ENCODE results near the gene PRKRA. TPM values are rescaled to one million over a fixed set of nuclear protein-coding genes. Genes with fewer than 3 reads are reported as not detected.

Gene PRKRA
- total and polyA plus RNA-seq, 7 experiments from 2014 or later = 40.8 to 113 (median 59.4) TPM

GRCh38 chr2:178395295-178395694 is 55.7 kb downstream of the PRKRA start:
- no peak overlapping the region for H3K4me3 ChIP-seq (ENCODE audit: low read length)
- Mint-ChIP-seq H3K36me3 (no peaks in the 10 kb centered on the region), H3K9me3 (no peaks in the 10 kb centered on the region), H3K4me1 (peaks cover 0 to 6% (median 0%) of the 10 kb centered on the region in 7 donors), H3K27ac (no peak overlapping the region), H3K4me3 (no peak overlapping the region), H3K27me3 (peaks cover 0 to 25% (median 0%) of the 10 kb centered on the region in 5 donors)
- ChIA-PET CTCF (interaction anchor here (0.6 to 4.8 kb wide), 5 partner anchors 9 to 1100 kb away, joined by 3 to 37 read pairs (median 4); no protein-coding TSS in a partner anchor), POLR2A (interaction anchor here (0.6 kb wide), 1 partner anchor 100 kb away, joined by 3 read pairs; no protein-coding TSS in a partner anchor)
- H3K36me3 ChIP-seq (ENCODE audit: control insufficient read depth in 2 of 3, insufficient read depth in 3 of 3, low read length in 3 of 3) = no peaks in the 10 kb centered on the region
- no peak for DNase-seq
- H3K9me3 ChIP-seq (ENCODE audit: control insufficient read depth in 2 of 3, low read length in 3 of 3) = no peaks in the 10 kb centered on the region
- H3K27me3 ChIP-seq (ENCODE audit: control insufficient read depth in 2 of 2, insufficient read depth in 2 of 2, low read length in 2 of 2) = no peaks in the 10 kb centered on the region
- ATAC-seq = no peak
- H3K27ac ChIP-seq (ENCODE audit: low read depth, low read length) = no peak overlapping the region
- intact Hi-C loops (cut with micrococcal nuclease) = loop anchor here (5.0 kb wide), 3 partner anchors 127 to 1357 kb away; partner anchors contain the start of gene RBM45 (in 1 of the 2)
- H3K4me1 ChIP-seq (ENCODE audit: control insufficient read depth in 2 of 2, insufficient read depth in 2 of 2, low read length in 2 of 2) = no peaks in the 10 kb centered on the region

- H3K27ac Mint-ChIP-seq = no peak overlapping the region
- H3K36me3 Mint-ChIP-seq = no peaks in the 10 kb centered on the region
- intact Hi-C loops (cut with micrococcal nuclease) = loop anchor here (5.0 kb wide), 3 partner anchors 127 to 1357 kb away; partner anchors contain the start of gene RBM45 (in 1 of the 2)
- DNase-seq (no peak), ATAC-seq (no peak)
- no peaks in the 10 kb centered on the region for H3K36me3 ChIP-seq (ENCODE audit: control insufficient read depth in 2 of 3, insufficient read depth in 3 of 3, low read length in 3 of 3)
- H3K9me3 Mint-ChIP-seq = no peaks in the 10 kb centered on the region
- H3K4me1 Mint-ChIP-seq = peaks cover 0 to 6% (median 0%) of the 10 kb centered on the region in 7 donors
- ChIA-PET CTCF (interaction anchor here (0.8 to 4.8 kb wide), 6 partner anchors 10 to 24 kb away, joined by 3 to 37 read pairs (median 4); no protein-coding TSS in a partner anchor), POLR2A (no interaction called here)
- peaks cover 0 to 25% (median 0%) of the 10 kb centered on the region in 5 donors for H3K27me3 Mint-ChIP-seq
- no peak overlapping the region for H3K4me3 ChIP-seq (ENCODE audit: low read length)
- H3K27ac ChIP-seq (ENCODE audit: low read depth, low read length) = no peak overlapping the region
- no peaks in the 10 kb centered on the region for H3K4me1 ChIP-seq (ENCODE audit: control insufficient read depth in 2 of 2, insufficient read depth in 2 of 2, low read length in 2 of 2)
- H3K4me3 Mint-ChIP-seq = no peak overlapping the region
- H3K27me3 ChIP-seq (ENCODE audit: control insufficient read depth in 2 of 2, insufficient read depth in 2 of 2, low read length in 2 of 2) = no peaks in the 10 kb centered on the region
- no peaks in the 10 kb centered on the region for H3K9me3 ChIP-seq (ENCODE audit: control insufficient read depth in 2 of 3, low read length in 3 of 3)
Measured at GRCh38 chr2:178394859-178395258, 56.1 kb downstream of the PRKRA start.

- Histone ChIP-seq H3K27me3 (ENCODE audit: control insufficient read depth in 2 of 2, insufficient read depth in 2 of 2, low read length in 2 of 2) (no peaks in the 10 kb centered on the region), H3K4me1 (ENCODE audit: control insufficient read depth in 2 of 2, insufficient read depth in 2 of 2, low read length in 2 of 2) (no peaks in the 10 kb centered on the region), H3K27ac (ENCODE audit: low read depth, low read length) (no peak overlapping the region), H3K36me3 (ENCODE audit: control insufficient read depth in 2 of 3, insufficient read depth in 3 of 3, low read length in 3 of 3) (no peaks in the 10 kb centered on the region), H3K4me3 (ENCODE audit: low read length) (no peak overlapping the region), H3K9me3 (ENCODE audit: control insufficient read depth in 2 of 3, low read length in 3 of 3) (no peaks in the 10 kb centered on the region)
- H3K4me3 Mint-ChIP-seq = no peak overlapping the region
- peaks cover 0 to 25% (median 0%) of the 10 kb centered on the region in 5 donors for H3K27me3 Mint-ChIP-seq
- peaks cover 0 to 5% (median 2%) of the 10 kb centered on the region in 7 donors for H3K4me1 Mint-ChIP-seq
- DNase-seq = no peak
- ChIA-PET CTCF (interaction anchor here (1.1 kb wide), 1 partner anchor 23 kb away, joined by 3 read pairs; no protein-coding TSS in a partner anchor), POLR2A (no interaction called here)
- intact Hi-C loops (cut with micrococcal nuclease) = no loop called here
- peaks cover 0 to 2% (median 0%) of the 10 kb centered on the region in 5 donors for H3K36me3 Mint-ChIP-seq
- no peak overlapping the region for H3K27ac Mint-ChIP-seq
- ATAC-seq = no peak
- no peaks in the 10 kb centered on the region for H3K9me3 Mint-ChIP-seq
Measured at GRCh38 chr2:178392215-178392614, 58.8 kb downstream of the PRKRA start.

GRCh38 chr2:178391701-178392100 is 59.3 kb downstream of the PRKRA start:
- ChIA-PET CTCF (no interaction called here), POLR2A (no interaction called here)

GRCh38 chr2:178388287-178388686 is 62.7 kb downstream of the PRKRA start:
- Mint-ChIP-seq H3K36me3 (peaks cover 0 to 6% (median 0%) of the 10 kb centered on the region in 5 donors), H3K9me3 (no peaks in the 10 kb centered on the region), H3K4me3 (no peak overlapping the region), H3K4me1 (peaks cover 0 to 8% (median 4%) of the 10 kb centered on the region in 7 donors), H3K27ac (peak overlapping the region in 1 of 9 donors; percentile 67), H3K27me3 (peaks cover 0 to 11% (median 0%) of the 10 kb centered on the region in 5 donors)
- Histone ChIP-seq H3K27me3 (ENCODE audit: control insufficient read depth in 2 of 2, insufficient read depth in 2 of 2, low read length in 2 of 2) (no peaks in the 10 kb centered on the region), H3K27ac (ENCODE audit: low read depth, low read length) (no peak overlapping the region), H3K9me3 (ENCODE audit: control insufficient read depth in 2 of 3, low read length in 3 of 3) (no peaks in the 10 kb centered on the region), H3K36me3 (ENCODE audit: control insufficient read depth in 2 of 3, insufficient read depth in 3 of 3, low read length in 3 of 3) (no peaks in the 10 kb centered on the region), H3K4me3 (ENCODE audit: low read length) (no peak overlapping the region), H3K4me1 (ENCODE audit: control insufficient read depth in 2 of 2, insufficient read depth in 2 of 2, low read length in 2 of 2) (no peaks in the 10 kb centered on the region)
- intact Hi-C loops (cut with micrococcal nuclease) = no loop called here
- no peak for ATAC-seq
- POLR2A ChIA-PET = no interaction called here
- no peak for DNase-seq
- CTCF ChIA-PET = no interaction called here

More at GRCh38 chr2:178391701-178392100, 59.3 kb downstream of the PRKRA start:
- Histone ChIP-seq H3K9me3 (ENCODE audit: control insufficient read depth in 2 of 3, low read length in 3 of 3) (no peaks in the 10 kb centered on the region), H3K27me3 (ENCODE audit: control insufficient read depth in 2 of 2, insufficient read depth in 2 of 2, low read length in 2 of 2) (no peaks in the 10 kb centered on the region), H3K4me1 (ENCODE audit: control insufficient read depth in 2 of 2, insufficient read depth in 2 of 2, low read length in 2 of 2) (no peaks in the 10 kb centered on the region), H3K27ac (ENCODE audit: low read depth, low read length) (no peak overlapping the region), H3K4me3 (ENCODE audit: low read length) (no peak overlapping the region), H3K36me3 (ENCODE audit: control insufficient read depth in 2 of 3, insufficient read depth in 3 of 3, low read length in 3 of 3) (no peaks in the 10 kb centered on the region)
- H3K4me3 Mint-ChIP-seq = no peak overlapping the region
- peaks cover 0 to 6% (median 0%) of the 10 kb centered on the region in 5 donors for H3K36me3 Mint-ChIP-seq
- DNase-seq = no peak
- H3K9me3 Mint-ChIP-seq = no peaks in the 10 kb centered on the region
- no peak overlapping the region for H3K27ac Mint-ChIP-seq
- H3K4me1 Mint-ChIP-seq = peaks cover 0 to 8% (median 4%) of the 10 kb centered on the region in 7 donors
- no peak for ATAC-seq
- intact Hi-C loops (cut with micrococcal nuclease) = no loop called here
- H3K27me3 Mint-ChIP-seq = peaks cover 0 to 25% (median 0%) of the 10 kb centered on the region in 5 donors

GRCh38 chr2:178386986-178387597 is 63.9 kb downstream of the PRKRA start:
- DNase-seq (no peak), ATAC-seq (no peak)
- ChIA-PET POLR2A (no interaction called here), CTCF (no interaction called here)
- peaks cover 0 to 6% (median 0%) of the 10 kb centered on the region in 5 donors for H3K36me3 Mint-ChIP-seq
- Histone ChIP-seq H3K9me3 (ENCODE audit: control insufficient read depth in 2 of 3, low read length in 3 of 3) (no peaks in the 10 kb centered on the region), H3K27me3 (ENCODE audit: control insufficient read depth in 2 of 2, insufficient read depth in 2 of 2, low read length in 2 of 2) (no peaks in the 10 kb centered on the region), H3K27ac (ENCODE audit: low read depth, low read length) (no peak overlapping the region), H3K36me3 (ENCODE audit: control insufficient read depth in 2 of 3, insufficient read depth in 3 of 3, low read length in 3 of 3) (no peaks in the 10 kb centered on the region), H3K4me3 (ENCODE audit: low read length) (no peak overlapping the region), H3K4me1 (ENCODE audit: control insufficient read depth in 2 of 2, insufficient read depth in 2 of 2, low read length in 2 of 2) (no peaks in the 10 kb centered on the region)
- H3K9me3 Mint-ChIP-seq = no peaks in the 10 kb centered on the region
- peak overlapping the region in 1 of 9 donors; percentile 77 for H3K27ac Mint-ChIP-seq
- H3K4me1 Mint-ChIP-seq = peaks cover 0 to 8% (median 4%) of the 10 kb centered on the region in 7 donors
- intact Hi-C loops (cut with micrococcal nuclease) = no loop called here
- peaks cover 0 to 4% (median 0%) of the 10 kb centered on the region in 5 donors for H3K27me3 Mint-ChIP-seq
- H3K4me3 Mint-ChIP-seq = peak overlapping the region in 1 of 10 donors; percentile 36
